Smooth muscle cell (in vitro differentiated cells): ENCODE measurements around the gene DNAAF2. TPM values are rescaled to one million over a fixed set of nuclear protein-coding genes. Genes with fewer than 3 reads are reported as not detected.
"Not testable (repeated sequence)": the region's sequence is repeated elsewhere in the genome, so short reads cannot be mapped to it uniquely, and the experiment has no call there.

ENCODE experiments used
- DNase-seq: peaks from one replicate; lab custom pipeline; 2025; ENCODE audit not compliant: unreplicated experiment; lab: John Stamatoyannopoulos, UW
- H2AFZ ChIP-seq: fragments of 200-600 bp; sonication (generic); 2 replicates; pipeline ENCODE4 v1.6.0; 2016; ENCODE audit warnings: antibody characterized with exemption, low read depth, mild to moderate bottlenecking
- H3F3A ChIP-seq: fragments of 200-600 bp; sonication (generic); 2 replicates; pipeline ENCODE4 v1.6.0; 2017; ENCODE audit warnings: antibody characterized with exemption, low read depth
- H3K27ac ChIP-seq: fragments of 200-600 bp; sonication (generic); 2 replicates; pipeline ENCODE4 v1.5.1; 2016; ENCODE audit warnings: low read depth, mild to moderate bottlenecking
- H3K27me3 ChIP-seq: fragments of 200-600 bp; sonication (generic); 2 replicates; pipeline ENCODE4 v1.6.1; 2016; ENCODE audit warnings: low read depth, mild to moderate bottlenecking
- H3K36me3 ChIP-seq: fragments of 200-600 bp; sonication (generic); 2 replicates; pipeline ENCODE4 v1.5.1; 2016; ENCODE audit warnings: low read depth
- H3K4me1 ChIP-seq: fragments of 200-600 bp; sonication (generic); 2 replicates; pipeline ENCODE4 v1.5.1; 2016; ENCODE audit warnings: low read depth
- H3K4me2 ChIP-seq: fragments of 200-600 bp; sonication (generic); 2 replicates; pipeline ENCODE4 v1.6.0; 2016; ENCODE audit warnings: mild to moderate bottlenecking
- H3K4me3 ChIP-seq: fragments of 200-600 bp; sonication (generic); 2 replicates; pipeline ENCODE4 v1.5.1; 2016; ENCODE audit warnings: mild to moderate bottlenecking
- H3K79me2 ChIP-seq: fragments of 200-600 bp; sonication (generic); 2 replicates; pipeline ENCODE4 v1.6.0; 2016; ENCODE audit warnings: low read depth, mild to moderate bottlenecking
- H3K9ac ChIP-seq: fragments of 200-600 bp; sonication (generic); 2 replicates; pipeline ENCODE4 v1.6.0; 2016; ENCODE audit warnings: low read depth
- H3K9me3 ChIP-seq: fragments of 200-600 bp; sonication (generic); replicated peaks from 2 replicates; pipeline ENCODE4 v1.5.1; 2016; ENCODE audit warnings: low read depth
- H4K20me1 ChIP-seq: fragments of 200-600 bp; sonication (generic); 2 replicates; pipeline ENCODE4 v1.6.0; 2016; ENCODE audit warnings: low read depth
- WGBS: methylation state at CpG from one replicate; pipeline ENCODE4 v1.1.7; 2016; ENCODE audit warnings: low lambda C conversion rate; 5-methylcytosine and 5-hydroxymethylcytosine counted together
- polyA plus RNA-seq: library from polyadenylated mRNA; unstranded; fragments of >200 nt; fragmentation: Nextera tagmentation; extraction: Ambion mirVana; gene quantifications from 2 replicates; pipeline ENCODE4 v1.2.1, GENCODE V29; 2016
- total RNA-seq: library from RNA; depleted of rRNA; stranded (reverse); fragments of >200 nt; gene quantifications from 2 replicates; pipeline ENCODE4 v1.2.3, GENCODE V29; 2014
- TF ChIP-seq, protein P1 (sequence below): fragments of 200-600 bp; sonication (generic); IDR thresholded peaks from 2 replicates; pipeline ENCODE4 v1.5.1; 2017; ENCODE audit warnings: borderline replicate concordance, mild to moderate bottlenecking, antibody characterized with exemption; ENCODE audit not compliant: insufficient read depth, poor library complexity, severe bottlenecking

Gene DNAAF2
- total and polyA plus RNA-seq, 2 experiments from 2014 or later = 11.3 to 14.0 TPM

DNA sequence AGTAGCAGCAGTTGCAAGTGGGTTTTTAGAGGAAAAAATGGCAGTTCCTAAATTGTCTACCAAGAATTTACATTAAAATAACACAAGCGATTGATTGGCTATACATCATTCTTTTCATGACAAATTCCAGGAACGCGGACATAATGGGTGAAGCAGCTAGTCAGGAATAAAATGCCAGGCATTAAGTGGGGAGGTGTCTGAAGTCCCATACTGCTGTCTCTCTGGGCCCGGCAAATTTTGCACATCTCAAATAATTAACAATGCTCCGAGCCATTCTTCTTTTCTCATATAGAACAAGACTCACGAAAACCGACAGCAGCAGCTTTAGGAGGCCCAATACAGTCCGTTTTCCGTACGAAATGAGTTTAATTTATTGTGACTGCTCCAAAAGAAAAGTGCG, 15.3 kb downstream of the DNAAF2 start:
- DNase-seq = no peak
- Histone ChIP-seq H3K9ac (peak overlapping the region; percentile 95), H3K4me3 (peak overlapping the region; percentile 91), H3K4me2 (peak overlapping the region; percentile 98), H3K9me3 (no peaks in the 10 kb centered on the region), H3K27me3 (no peaks in the 10 kb centered on the region), H2AFZ (peak overlapping the region; percentile 62), H3K36me3 (no peaks in the 10 kb centered on the region), H3K27ac (peak overlapping the region; percentile 96), H3F3A (peaks cover 18% of the 10 kb centered on the region), H3K79me2 (peaks cover 58% of the 10 kb centered on the region), H3K4me1 (peaks cover 36% of the 10 kb centered on the region), H4K20me1 (peaks cover 58% of the 10 kb centered on the region)
- TF ChIP-seq, protein P1, sequence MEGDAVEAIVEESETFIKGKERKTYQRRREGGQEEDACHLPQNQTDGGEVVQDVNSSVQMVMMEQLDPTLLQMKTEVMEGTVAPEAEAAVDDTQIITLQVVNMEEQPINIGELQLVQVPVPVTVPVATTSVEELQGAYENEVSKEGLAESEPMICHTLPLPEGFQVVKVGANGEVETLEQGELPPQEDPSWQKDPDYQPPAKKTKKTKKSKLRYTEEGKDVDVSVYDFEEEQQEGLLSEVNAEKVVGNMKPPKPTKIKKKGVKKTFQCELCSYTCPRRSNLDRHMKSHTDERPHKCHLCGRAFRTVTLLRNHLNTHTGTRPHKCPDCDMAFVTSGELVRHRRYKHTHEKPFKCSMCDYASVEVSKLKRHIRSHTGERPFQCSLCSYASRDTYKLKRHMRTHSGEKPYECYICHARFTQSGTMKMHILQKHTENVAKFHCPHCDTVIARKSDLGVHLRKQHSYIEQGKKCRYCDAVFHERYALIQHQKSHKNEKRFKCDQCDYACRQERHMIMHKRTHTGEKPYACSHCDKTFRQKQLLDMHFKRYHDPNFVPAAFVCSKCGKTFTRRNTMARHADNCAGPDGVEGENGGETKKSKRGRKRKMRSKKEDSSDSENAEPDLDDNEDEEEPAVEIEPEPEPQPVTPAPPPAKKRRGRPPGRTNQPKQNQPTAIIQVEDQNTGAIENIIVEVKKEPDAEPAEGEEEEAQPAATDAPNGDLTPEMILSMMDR = no peak
- under 1% methylated on average over 11 of the region's 11 CpGs for WGBS

DNA sequence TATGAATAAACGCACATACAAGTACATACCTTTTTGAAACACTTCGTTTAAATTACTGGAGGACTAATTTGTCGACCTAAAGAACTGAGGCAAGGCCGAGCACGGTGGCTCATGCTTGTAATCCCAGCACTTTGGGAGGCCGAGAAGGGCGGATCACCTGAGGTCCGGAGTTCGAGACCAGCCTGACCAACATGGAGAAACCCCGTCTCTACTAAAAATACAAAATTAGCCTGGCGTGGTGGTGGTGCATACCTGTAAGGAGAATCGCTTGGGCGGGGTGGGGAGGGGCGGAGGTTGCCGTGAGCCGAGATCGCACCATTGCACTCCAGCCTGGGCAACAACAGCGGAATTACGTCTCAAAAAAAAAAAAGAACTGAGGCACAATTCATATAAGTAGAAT, 15.8 kb downstream of the DNAAF2 start:
- not testable (repeated sequence) for H3K27me3 ChIP-seq, H3K9me3 ChIP-seq, DNase-seq, H2AFZ ChIP-seq, H3K36me3 ChIP-seq
- Histone ChIP-seq H3K4me3 (peak overlapping the region; percentile 91), H3K79me2 (peaks cover 53% of the 10 kb centered on the region), H4K20me1 (peaks cover 55% of the 10 kb centered on the region), H3K27ac (peak overlapping the region; percentile 96), H3K4me1 (peaks cover 36% of the 10 kb centered on the region), H3K9ac (peak overlapping the region; percentile 95), H3F3A (peaks cover 18% of the 10 kb centered on the region), H3K4me2 (peak overlapping the region; percentile 98)
- WGBS = 54% methylated on average over 19 of the region's 19 CpGs

DNA sequence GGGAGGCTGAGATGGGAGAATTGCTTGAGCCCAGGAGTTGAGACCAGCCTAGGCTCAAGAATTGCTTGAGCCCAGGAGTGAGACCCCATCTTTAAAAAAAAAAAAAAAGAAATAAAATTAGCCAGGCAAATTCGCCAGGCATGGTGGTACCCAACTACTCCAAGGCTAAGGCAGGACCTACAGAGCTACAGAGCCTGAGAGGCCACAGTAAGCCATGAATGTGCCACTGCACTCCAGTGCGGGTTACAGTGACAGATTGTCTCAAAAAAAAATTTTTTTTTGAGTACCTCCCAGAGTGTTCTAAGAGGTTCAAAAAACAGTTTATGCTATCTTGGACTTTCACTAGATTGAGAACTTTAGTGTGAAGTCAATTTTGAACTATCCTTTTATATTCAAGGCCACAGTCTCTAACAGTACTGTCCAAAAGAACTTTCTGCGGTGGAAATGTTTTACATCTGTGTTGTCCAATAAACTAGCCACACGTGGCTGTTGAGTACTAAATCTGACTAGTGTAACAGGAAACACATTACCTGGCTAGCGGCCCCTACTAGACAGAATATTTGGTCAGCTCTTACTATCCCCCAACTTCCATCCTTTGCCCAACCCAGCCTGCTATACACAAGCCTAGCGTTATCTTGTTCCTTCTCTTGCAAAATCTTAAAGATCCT, 17.1 kb downstream of the DNAAF2 start:
- Histone ChIP-seq H3K9ac (no peak overlapping the region), H3K4me1 (peaks cover 31% of the 10 kb centered on the region), H4K20me1 (peaks cover 49% of the 10 kb centered on the region), H3K27ac (peak overlapping the region; percentile 96), H3K27me3 (no peaks in the 10 kb centered on the region), H3K79me2 (peaks cover 44% of the 10 kb centered on the region), H3K4me2 (peak overlapping the region; percentile 98), H2AFZ (no peak overlapping the region), H3F3A (peaks cover 18% of the 10 kb centered on the region), H3K4me3 (no peak overlapping the region), H3K9me3 (no peaks in the 10 kb centered on the region), H3K36me3 (no peaks in the 10 kb centered on the region)
- WGBS = 92% methylated on average over 6 of the region's 6 CpGs
- DNase-seq = no peak
- TF ChIP-seq, protein P1 = no peak

DNA sequence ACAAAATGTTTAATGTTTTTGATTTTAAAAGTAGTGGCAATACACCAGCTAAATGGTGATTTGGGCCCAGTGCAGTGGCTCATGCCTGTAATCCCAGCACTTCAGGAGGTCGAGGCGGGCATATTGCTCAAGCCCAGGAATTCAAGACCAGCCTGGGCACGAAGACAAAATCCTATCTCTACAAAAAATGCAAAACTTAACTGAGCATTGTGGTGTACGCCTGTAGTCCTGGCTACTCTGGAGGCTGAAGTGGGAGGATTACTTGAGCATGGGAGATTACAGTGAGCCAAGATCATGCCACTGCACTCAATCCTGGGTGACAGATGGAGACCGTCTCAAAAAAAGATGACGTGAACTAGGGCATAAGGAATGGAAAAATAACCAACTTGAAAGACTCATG, 19.3 kb downstream of the DNAAF2 start:
- no peak for DNase-seq
- Histone ChIP-seq H3K79me2 (peaks cover 22% of the 10 kb centered on the region), H3K27ac (peak overlapping the region; percentile 23), H3F3A (peaks cover 18% of the 10 kb centered on the region), H3K27me3 (no peaks in the 10 kb centered on the region), H3K4me2 (no peak overlapping the region), H4K20me1 (peaks cover 30% of the 10 kb centered on the region), H3K4me1 (peaks cover 14% of the 10 kb centered on the region), H3K9ac (no peak overlapping the region), H3K4me3 (no peak overlapping the region), H3K36me3 (no peaks in the 10 kb centered on the region), H3K9me3 (no peaks in the 10 kb centered on the region), H2AFZ (no peak overlapping the region)
- TF ChIP-seq, protein P1 = no peak
- 89% methylated on average over 6 of the region's 6 CpGs for WGBS
